GM23248 (cell line): ENCODE measurements around the gene EFNB1.

Experiments used
- EZH2 ChIP-seq: fragments of 200-600 bp; sonication (generic); IDR thresholded peaks from 2 replicates; pipeline ENCODE4 v1.6.1; 2018; ENCODE audit warnings: antibody characterized with exemption, mild to moderate bottlenecking; ENCODE audit not compliant: insufficient read depth, poor library complexity, severe bottlenecking
- EZH2phosphoT487 ChIP-seq: fragments of 200-600 bp; sonication (generic); IDR thresholded peaks from 2 replicates; pipeline ENCODE4 v1.6.1; 2018; ENCODE audit warnings: antibody characterized with exemption, moderate library complexity, mild to moderate bottlenecking, low read depth; ENCODE audit not compliant: insufficient read depth

GRCh38 chrX:68827256-68827655, 1.6 kb upstream of the EFNB1 start:
- no peak for TF ChIP-seq EZH2
- TF ChIP-seq EZH2phosphoT487 = no peak
